Colonic mucosa (tissue), 4 donors: ENCODE measurements around the gene PC. TPM values are rescaled to one million over a fixed set of nuclear protein-coding genes. Genes with fewer than 3 reads are reported as not detected.

Experiments
- DNase-seq: peaks from one replicate; pipeline ENCODE4 v3.0.0-alpha.2; 2020
- H3K27ac ChIP-seq: fragments of 200-600 bp; one replicate; pipeline ENCODE4 v1.8.0; 2021
- H3K27me3 ChIP-seq: fragments of 200-600 bp; one replicate; pipeline ENCODE4 v1.8.0; 2021
- H3K36me3 ChIP-seq: fragments of 200-600 bp; one replicate; pipeline ENCODE4 v1.8.0; 2021
- H3K4me1 ChIP-seq: fragments of 200-600 bp; one replicate; pipeline ENCODE4 v1.8.0; 2021; ENCODE audit warnings: mild to moderate bottlenecking
- H3K4me3 ChIP-seq: fragments of 200-600 bp; one replicate; pipeline ENCODE4 v1.8.0; 2021
- H3K9ac ChIP-seq, 2 donors: one replicate each; pipeline ENCODE4 v1.7.0; 2013; ENCODE audit warnings: control low read depth in 2 of 2, low read depth in 2 of 2, low read length in 2 of 2
- H3K9me3 ChIP-seq: fragments of 200-600 bp; one replicate; pipeline ENCODE4 v1.8.0; 2021
- CTCF ChIP-seq: fragments of 200-600 bp; IDR thresholded peaks from one replicate; pipeline ENCODE4 v1.8.0; 2022; ENCODE audit warnings: antibody characterized with exemption, mild to moderate bottlenecking
- intact Hi-C: fragments of 100-400 bp; cut with DNase I; formaldehyde crosslinking; loops from one replicate; pipeline ENCODE4 v1.14.1; 2022
- total RNA-seq, 2 donors: library from RNA; stranded (reverse); fragmentation: NEBNext Ultra II Directional in 1 of 2; extraction: Animal tissue kit (Norgen Biotek cat#: 25700) in 1 of 2; gene quantifications; one replicate each; pipeline ENCODE4 v1.2.1, GENCODE V29; 2021
- donor health status: healthy.
- donor health status: DM: no; HTN: no; CAD: no.
- donor health status: DM: no; HTN: no; CAD: no.

Gene PC
- total RNA-seq, 2 donors from 2014 or later = 47.7 to 60.1 TPM

GRCh38 chr11:66879000-66879399, 79.2 kb downstream of the PC start:
- Histone ChIP-seq H3K27me3 (no peaks in the 10 kb centered on the region), H3K9me3 (no peaks in the 10 kb centered on the region), H3K4me1 (no peaks in the 10 kb centered on the region), H3K27ac (no peak overlapping the region), H3K4me3 (no peak overlapping the region), H3K36me3 (no peaks in the 10 kb centered on the region), H3K9ac (no peak overlapping the region)
- no peak for TF ChIP-seq CTCF
- intact Hi-C loops = no loop called here
- DNase-seq = no peak

DNA sequence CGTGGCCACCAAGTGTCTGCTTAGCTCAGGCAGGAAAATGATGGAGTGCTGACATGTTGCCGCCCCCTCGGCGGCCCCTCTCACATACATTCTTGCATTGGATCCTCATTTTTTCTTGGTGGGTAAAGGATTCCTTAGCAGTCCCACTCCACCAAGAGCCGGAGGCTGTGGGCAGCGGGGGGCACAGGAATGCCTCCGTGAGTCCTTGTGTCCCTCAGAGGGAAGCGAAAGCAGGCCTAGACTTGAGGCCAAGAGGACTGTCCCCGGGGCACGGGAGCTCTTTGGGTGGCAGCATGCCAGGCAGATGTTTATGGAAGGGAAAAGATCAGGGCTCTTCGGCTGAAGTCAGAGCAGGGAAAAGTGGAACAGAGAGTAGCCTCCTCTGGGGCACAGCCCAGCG, 79.7 kb downstream of the PC start:
- H3K36me3 ChIP-seq = no peaks in the 10 kb centered on the region
- no peak for TF ChIP-seq CTCF
- no peaks in the 10 kb centered on the region for H3K4me1 ChIP-seq
- H3K9ac ChIP-seq = no peak overlapping the region
- H3K9me3 ChIP-seq = no peaks in the 10 kb centered on the region
- intact Hi-C loops = no loop called here
- no peak for DNase-seq
- no peak overlapping the region for H3K4me3 ChIP-seq
- H3K27ac ChIP-seq = no peak overlapping the region
- no peaks in the 10 kb centered on the region for H3K27me3 ChIP-seq

DNA sequence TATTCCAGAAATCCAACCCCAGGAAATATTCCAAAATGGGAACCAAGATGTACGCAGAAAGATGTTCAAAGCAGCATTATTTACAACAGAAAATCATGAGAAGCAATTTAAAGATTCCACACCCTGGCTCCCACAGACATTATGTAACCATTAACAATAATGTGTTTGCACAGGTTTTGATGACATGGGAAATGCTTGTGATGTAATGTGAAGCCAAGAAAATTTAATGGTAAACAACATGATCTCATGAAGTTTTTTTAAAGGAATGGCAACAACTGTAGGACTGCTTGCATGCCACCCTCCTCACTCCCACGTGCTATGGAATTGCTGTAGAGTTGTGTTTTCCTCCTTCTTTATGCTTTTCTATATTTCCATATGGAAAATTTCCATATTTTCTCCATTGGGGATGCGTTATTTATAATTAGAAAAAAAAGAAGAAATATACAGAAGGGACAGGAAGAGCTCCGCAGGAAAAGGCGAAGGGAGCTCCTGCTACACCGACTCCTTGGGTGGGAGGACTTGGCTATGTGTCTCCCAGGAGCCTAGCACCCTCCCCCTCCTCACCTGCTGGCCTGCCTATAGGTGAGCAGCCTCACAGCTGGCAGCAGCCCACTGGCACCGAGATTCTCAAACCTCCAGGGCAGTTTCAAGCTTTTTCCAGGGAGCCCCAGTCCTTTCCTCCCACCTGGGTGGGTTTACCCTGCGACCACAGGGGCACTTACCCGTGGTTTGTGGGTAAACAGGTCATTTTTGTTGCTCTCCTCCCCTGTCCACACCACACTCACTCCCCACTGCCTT, 80.4 kb downstream of the PC start:
- Histone ChIP-seq H3K36me3 (no peaks in the 10 kb centered on the region), H3K9me3 (no peaks in the 10 kb centered on the region), H3K4me1 (no peaks in the 10 kb centered on the region), H3K27me3 (no peaks in the 10 kb centered on the region), H3K9ac (no peak overlapping the region), H3K27ac (no peak overlapping the region), H3K4me3 (no peak overlapping the region)
- no peak for DNase-seq
- intact Hi-C loops = no loop called here
- no peak for TF ChIP-seq CTCF

DNA sequence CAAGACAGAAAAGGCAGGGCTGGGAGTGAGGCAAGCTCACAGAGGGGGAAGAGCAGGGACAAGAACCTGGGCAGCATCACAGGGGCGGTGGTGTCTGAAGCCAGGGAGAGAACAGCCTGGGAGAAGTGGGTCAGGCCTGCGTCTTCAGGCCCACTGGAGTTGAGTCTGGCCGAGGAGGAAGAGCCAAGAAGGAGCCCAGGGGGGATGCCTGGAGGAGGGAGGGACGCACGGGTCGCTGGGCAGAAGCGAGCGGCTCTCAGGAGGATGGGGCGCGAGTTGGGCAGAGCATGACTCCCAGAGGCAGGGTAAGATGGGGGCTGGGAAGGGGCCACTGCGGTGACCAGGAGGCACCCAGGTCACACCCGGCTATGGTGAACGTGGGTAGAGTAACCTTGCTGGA, 82.8 kb downstream of the PC start:
- Histone ChIP-seq H3K36me3 (no peaks in the 10 kb centered on the region), H3K27ac (no peak overlapping the region), H3K4me3 (no peak overlapping the region), H3K27me3 (no peaks in the 10 kb centered on the region), H3K9ac (no peak overlapping the region), H3K4me1 (no peaks in the 10 kb centered on the region), H3K9me3 (no peaks in the 10 kb centered on the region)
- no peak for TF ChIP-seq CTCF
- no peak for DNase-seq
- intact Hi-C loops = no loop called here

DNA sequence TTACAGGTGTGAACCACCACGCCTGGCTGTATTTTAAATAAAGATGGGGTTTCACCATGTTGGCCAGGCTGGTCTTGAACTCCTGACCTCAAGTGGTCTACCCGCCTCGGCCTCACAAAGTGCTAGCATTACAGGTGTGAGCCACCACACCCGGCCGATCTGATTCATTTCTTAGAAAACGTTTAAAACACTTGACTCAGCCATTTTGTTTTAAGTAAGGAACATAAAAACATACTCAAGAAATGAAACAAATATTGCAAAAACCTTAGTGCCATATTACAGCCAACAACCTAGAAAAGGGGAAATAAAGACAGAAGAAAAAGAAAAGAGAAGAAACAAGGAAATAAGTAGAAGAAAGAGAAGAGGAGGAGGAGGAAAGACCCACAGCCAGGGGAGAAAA, 84.0 kb downstream of the PC start:
- Histone ChIP-seq H3K9me3 (no peaks in the 10 kb centered on the region), H3K27ac (no peak overlapping the region), H3K9ac (no peak overlapping the region), H3K4me1 (no peaks in the 10 kb centered on the region), H3K27me3 (no peaks in the 10 kb centered on the region), H3K36me3 (no peaks in the 10 kb centered on the region), H3K4me3 (no peak overlapping the region)
- TF ChIP-seq CTCF = no peak
- intact Hi-C loops = no loop called here
- DNase-seq = no peak
